ENCODE measurements around the gene CYTL1.
"Not testable (repeated sequence)": the region's sequence is repeated elsewhere in the genome, so short reads cannot be mapped to it uniquely, and the experiment has no call there.

The CYTL1 gene

DNA sequence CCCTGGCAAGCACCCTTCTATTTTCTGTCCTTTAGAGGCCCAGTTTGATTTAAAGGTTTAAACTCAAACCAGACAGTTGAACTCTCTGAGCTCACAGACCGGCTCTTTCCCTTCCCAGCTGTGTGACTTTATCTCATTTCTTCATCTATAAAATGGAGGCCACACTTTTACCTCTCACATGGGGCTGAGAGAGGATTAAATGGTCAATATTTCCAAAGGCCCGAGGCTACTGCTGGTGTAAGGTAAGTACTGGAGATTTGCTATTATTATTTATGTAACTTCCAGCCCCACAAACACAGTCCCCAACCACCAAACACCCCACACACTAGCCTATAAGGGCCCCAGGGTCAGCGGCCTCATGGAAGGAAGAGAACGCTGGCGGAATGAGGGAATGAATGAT lies 13.6 kb upstream of the CYTL1 start:
- no peak for DNase-seq

DNA sequence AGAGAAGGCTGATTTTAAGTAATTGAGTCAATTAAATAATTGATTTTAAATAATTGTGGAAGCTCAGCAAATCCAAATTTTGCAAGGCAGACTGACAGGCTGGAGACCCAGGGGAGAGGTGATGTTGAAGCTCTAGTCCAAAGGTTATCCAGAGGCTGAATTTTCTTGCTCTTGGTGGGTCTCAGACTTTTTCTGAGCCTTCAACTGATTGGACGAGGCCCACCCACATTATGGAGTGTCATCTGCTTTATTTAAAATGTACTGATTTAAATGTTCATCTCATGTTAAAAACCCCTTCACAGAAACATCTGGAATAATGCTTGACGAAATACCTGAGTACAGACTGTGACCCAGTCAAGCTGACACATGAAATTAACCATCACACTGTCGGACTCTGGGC lies 11.7 kb upstream of the CYTL1 start:
- no peak for DNase-seq

DNA sequence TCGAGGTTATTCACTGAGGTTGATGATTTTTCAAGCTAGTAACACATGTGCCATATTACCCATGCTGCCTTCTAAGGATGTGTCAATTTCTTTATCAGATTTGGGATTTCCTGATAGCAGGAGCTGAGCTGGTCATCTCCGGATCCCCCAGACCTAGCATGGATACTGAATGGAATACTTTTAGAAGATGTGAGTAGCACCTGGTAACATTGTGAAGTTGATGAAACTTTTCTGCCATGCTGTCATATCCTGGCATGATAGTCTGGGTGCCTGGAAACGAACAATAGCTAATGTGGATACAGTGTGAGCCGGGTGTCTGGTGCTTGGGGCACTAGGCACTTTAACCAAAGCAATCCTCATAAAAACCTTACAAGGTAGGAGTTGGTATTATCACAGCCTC lies 11.0 kb upstream of the CYTL1 start:
- no peak for DNase-seq

GRCh38 chr4:5029447-5029846 lies 10.2 kb upstream of the CYTL1 start:
- DNase-seq, result no peak

- DNase-seq, result no peak
Measured at GRCh38 chr4:5028480-5028879, 9.2 kb upstream of the CYTL1 start.

GRCh38 chr4:5027346-5027745 lies 8.1 kb upstream of the CYTL1 start:
- no peak for DNase-seq

- no peak for DNase-seq
Measured at GRCh38 chr4:5026371-5026770, 7.1 kb upstream of the CYTL1 start.

- DNase-seq, result no peak
Measured at GRCh38 chr4:5024673-5025072, 5.4 kb upstream of the CYTL1 start.

DNA sequence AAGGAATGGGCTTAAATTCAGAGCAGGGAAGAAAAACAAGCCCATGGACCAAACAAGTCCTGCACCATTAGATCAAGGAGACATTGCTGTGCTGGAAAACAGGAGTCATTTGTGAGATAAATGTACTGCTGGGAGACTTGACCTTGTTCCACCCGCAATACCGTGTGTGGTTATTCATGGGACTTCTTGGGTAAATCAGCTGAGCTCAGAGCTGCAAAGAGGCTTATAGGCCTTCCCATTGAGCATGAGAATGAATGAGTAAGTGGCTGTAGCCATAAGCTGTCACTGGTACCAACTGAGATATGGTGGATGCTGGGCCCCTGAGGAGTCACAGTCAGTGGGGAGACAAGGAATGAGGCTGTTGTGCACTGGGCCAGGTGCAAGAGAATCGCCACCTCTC lies 2.3 kb upstream of the CYTL1 start:
- no peak for DNase-seq

DNA sequence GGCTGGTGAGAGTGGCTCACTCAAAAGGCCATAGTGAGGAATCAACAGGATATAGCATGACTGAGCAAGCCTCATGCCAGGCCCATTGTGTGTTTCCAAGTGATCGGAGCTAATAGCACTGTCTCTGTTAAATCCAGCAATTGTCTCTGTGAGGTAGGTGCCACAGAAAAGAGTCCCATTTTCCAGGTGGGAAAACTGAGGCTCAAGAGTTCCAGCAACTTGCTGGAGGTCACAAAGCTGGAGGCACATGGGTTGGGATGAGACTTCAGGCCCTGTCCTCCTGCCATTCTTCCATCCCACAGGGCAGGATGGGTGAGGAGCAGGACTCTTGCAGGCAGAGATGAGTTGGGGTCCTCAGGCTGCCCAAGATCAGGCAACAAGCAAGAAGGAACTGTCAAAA lies 1.1 kb upstream of the CYTL1 start:
- no peak for DNase-seq

DNA sequence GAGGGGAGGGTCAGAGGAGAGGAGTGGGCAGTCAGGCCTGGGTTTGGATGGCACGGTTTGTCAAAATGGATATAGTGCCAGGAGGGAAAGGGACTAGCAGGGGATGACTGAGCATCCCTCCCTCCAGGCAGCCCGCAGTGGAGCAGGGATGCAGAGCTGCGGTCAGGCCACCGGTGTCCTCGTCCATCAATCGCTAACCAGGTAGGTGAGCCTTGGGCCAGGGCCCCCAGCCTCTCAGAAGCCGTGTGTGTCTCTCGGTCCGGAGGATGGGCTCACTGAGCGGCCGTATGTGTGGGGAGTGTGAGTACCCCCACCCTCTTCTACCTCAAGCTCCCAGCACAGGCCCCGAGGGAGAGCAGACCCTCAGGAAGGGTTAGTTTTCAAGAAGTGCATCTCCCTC lies 538 bp upstream of the CYTL1 start:
- no peak for DNase-seq

- DNase-seq, result no peak
Measured at GRCh38 chr4:5018603-5019002, 655 bp downstream of the CYTL1 start.

DNA sequence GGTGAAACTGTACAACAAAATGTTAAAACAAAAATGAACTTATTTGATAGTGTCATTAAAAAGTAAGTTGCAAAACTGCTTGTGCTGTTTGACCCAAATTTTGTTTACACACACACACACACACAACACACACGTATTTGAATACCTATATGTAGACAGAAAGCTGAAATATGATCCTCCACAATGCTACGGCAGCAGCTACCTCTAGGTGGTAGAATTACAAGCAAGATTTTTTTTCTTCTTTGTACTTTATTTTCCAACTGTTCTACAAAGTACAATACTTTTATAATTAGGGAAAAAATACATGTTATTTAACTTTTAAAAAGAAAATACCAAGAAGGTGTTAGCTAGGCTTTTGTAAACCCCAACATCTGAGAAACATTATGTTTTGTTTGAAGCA lies 1.2 kb downstream of the CYTL1 start:
- no peak for DNase-seq

GRCh38 chr4:5014007-5014682 lies 5.1 kb downstream of the CYTL1 start:
- DNase-seq, result no peak

DNA sequence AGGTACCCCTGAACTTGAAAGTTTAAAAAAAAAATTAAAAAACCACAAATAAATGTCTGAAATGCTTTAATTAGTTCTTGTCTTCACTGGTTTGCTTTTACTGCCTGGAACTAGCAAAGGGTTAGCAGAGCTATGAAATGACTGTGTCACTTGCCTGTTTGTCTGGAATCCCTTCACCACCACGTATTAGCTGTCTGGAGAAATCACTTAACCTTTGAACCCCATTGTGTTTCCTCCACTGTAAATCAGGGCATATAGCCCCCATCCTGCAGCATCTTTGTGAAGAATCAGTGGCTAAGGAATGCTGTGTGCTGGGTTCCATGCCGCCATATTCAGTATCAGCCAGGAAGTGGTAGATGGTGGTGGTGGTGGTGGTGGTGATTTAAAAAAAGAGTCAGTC lies 6.3 kb downstream of the CYTL1 start:
- DNase-seq, result no peak

DNA sequence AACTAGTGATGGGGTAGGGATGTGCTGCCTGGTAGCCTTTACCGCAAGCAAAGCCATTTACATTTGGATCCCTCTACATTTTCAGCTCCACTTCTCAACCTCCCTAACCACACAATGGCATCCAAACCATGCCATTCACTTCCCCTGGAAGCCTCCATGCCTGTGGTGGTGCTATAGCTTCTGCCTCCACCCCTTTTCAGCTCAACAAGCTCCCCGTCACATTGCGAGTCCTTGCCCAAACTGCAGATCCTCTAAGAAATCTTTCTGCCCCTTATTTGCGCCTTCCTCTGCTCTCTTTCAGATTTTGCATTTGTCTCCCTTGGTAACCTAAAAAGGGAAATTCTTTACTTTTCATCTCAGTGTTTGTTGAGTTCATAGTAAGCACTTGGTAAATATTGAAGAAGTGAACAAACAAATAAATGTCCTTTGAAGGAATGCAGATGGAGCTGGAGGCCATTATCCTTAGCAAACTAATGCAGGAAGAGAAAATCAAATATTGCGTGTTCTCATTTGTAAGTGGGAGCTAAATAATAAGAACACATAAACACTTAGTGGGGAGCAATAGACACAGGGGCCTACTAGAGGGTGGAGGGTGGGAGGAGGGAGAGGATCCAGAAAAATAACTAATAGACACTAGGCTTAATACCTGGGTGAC lies 6.9 kb downstream of the CYTL1 start:
- no peak for DNase-seq

- DNase-seq, result no peak
Measured at GRCh38 chr4:5010984-5011383, 8.3 kb downstream of the CYTL1 start.

DNA sequence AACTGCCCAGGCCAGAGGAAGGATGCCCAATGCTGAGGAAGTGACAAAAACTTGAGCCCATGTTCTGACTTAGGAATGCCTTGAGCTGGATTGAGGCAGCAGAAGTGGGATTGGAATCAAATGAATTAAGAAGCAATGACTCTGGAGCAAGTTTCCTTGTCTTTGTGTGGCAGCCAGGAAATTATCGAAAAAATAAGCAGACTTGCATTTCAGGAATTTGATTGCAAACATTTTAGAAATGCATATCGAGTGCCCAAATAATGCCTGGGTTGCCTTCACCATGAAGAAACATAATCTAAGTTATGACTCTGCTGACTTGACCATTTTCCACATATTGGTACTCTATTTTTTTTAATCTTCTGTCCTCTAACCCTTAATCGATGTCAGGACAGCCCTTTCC lies 9.5 kb downstream of the CYTL1 start:
- no peak for DNase-seq

DNA sequence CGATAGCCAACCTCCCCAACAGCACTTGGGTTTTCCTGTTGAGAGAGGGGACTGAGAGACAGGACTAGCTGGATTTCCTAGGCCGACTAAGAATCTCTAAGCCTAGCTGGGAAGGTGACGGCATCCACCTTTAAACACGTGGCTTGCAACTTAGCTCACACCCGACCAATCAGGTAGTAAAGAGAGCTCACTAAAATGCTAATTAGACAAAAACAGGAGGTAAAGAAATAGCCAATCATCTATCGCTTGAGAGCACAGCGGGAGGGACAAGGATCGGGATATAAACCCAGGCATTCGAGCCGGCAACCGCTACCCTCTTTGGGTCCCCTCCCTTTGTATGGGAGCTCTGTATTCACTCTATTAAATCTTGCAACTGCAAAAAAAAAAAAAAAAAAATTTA lies 12.3 kb downstream of the CYTL1 start:
- DNase-seq, result not testable (repeated sequence)

DNA sequence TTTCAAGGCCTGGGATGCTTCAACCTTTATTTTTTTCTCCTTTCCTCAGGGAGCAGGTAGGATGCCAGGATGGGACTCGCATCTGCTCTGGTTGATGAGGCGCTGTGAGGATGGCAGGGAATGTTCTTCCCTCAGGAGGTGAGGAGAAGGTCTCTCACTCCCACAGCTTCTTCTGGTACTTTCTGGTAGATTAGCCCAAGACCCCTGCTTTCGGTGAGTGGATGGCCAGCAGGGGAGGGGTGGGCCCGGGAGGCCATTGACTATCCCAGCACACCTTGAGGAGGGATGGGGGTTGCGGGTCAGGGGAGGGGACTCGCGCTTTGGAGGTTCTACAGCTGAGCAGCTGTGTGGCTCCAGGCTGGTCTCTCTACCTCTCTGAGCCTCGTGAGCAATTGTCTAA lies 14.8 kb downstream of the CYTL1 start:
- DNase-seq, result no peak

DNA sequence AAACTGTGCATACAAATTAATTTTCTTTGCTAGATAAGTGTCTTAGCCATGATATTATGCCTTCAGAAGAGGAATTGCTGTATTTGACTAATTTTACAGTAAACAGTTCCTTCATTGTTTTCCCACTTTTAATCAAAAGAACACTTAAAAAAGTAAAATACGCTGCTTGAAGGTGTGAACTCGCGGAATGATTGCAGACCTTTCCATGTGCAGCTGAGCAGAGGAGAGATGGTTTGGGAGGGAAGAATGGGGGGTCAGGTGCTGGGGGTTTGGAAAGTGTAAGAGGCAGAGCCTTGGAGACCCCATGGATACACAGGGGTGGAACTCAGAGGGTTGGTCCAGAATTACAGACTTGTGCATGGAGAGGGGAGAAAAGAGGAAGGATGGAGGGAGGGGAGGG lies 15.3 kb downstream of the CYTL1 start:
- no peak for DNase-seq

DNA sequence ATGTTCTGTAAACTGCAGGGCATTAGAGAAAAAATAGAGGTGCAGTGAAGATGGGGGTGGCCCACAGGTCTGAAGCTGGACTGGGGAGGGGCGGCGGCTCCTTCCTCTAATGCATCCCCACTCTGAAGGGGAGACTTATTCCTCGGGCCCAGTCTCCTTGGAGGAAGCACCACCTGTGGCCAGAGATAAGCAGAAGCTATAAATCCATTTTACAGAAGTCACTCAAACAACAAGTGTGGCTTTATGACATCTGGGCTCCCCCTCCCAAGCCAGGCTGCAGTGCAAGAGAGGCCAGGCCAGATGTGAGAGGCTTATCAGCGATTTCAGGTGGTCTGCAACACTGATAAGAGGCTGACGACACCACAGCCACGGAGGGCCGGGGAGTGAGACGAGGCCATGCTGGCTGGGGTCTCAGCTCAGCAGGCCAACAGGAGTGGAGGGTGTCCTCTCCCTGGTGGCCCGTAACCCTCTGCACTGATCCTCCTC lies 15.8 kb downstream of the CYTL1 start:
- no peak for DNase-seq

DNA sequence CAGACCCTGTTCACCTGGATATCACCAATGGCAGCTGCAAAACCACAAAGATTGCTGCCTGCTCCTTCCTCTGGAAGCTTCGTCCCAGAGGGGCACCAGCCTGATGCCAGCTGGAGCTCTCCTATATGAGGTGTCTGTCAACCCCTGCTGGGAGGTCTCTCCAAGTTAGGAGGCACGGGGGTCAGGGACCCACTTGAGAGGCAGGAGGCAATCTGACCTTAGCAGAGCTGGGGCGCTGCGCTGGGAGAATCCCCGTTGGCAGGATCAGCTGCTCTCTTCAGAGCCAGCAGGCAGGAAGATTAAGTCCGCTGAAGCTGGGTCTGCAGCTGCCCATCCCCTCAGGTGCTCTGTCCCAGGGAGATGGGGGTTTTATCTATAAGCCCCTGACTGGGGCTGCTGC lies 17.6 kb downstream of the CYTL1 start:
- DNase-seq, result not testable (repeated sequence)

DNA sequence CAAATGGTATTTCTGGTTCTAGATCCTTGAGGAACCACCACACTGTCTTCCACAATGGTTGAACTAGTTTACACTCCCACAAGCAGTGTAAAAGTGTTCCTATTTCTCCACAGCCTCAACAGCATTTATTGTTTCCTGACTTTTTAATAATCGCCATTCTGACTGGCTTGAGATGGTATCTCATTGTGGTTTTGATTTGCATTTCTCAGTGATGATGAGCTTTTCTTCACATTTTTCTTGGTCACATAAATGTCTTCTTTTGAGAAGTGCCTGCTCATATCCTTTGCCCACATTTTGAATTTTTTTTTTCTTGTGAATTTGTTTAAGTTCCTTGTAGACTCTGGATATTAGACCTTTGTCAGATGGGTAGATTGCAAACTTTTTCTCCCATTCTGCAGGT lies 22.3 kb downstream of the CYTL1 start:
- DNase-seq, result not testable (repeated sequence)

GRCh38 chr4:4995908-4996265 lies 23.4 kb downstream of the CYTL1 start:
- DNase-seq, result no peak
